K562 (cell line): ENCODE results near the gene PTCH2. TPM values are rescaled to one million over a fixed set of nuclear protein-coding genes. Genes with fewer than 3 reads are reported as not detected.
A peak's percentile ranks its signal among the peaks of the same experiment; 100 is the strongest.

ENCODE experiments used
- ILF3 ChIP-seq: fragments of 450-650 bp; IDR thresholded peaks from 2 replicates; pipeline ENCODE4 v1.6.1; 2018; ENCODE audit warnings: antibody characterized with exemption, mild to moderate bottlenecking, moderate library complexity, borderline replicate concordance
- LCOR ChIP-seq: sonication (generic); formaldehyde crosslinking; IDR thresholded peaks from 2 replicates; pipeline ENCODE4 v1.8.0; 2022; ENCODE audit warnings: mild to moderate bottlenecking, missing genetic modification reagents
- PTTG1 ChIP-seq: fragments of 450-650 bp; IDR thresholded peaks from 2 replicates; pipeline ENCODE4 v1.6.1; 2016; ENCODE audit warnings: low read depth, mild to moderate bottlenecking, missing genetic modification characterization, missing compliant biosample characterization
- PYGO2 ChIP-seq: fragments of 450-650 bp; IDR thresholded peaks from 2 replicates; pipeline ENCODE4 v1.6.1; 2016; ENCODE audit warnings: mild to moderate bottlenecking, missing genetic modification characterization, moderate library complexity, missing compliant biosample characterization
- RB1 ChIP-seq: fragments of 450-650 bp; IDR thresholded peaks from 2 replicates; pipeline ENCODE4 v1.6.1; 2017; ENCODE audit warnings: low read depth, mild to moderate bottlenecking
- RBBP5 ChIP-seq: fragments of 200-600 bp; sonication (generic); IDR thresholded peaks from 2 replicates; pipeline ENCODE4 v1.6.1; 2012; ENCODE audit warnings: borderline replicate concordance, mild to moderate bottlenecking, low read length, control low read depth, inconsistent platforms; ENCODE audit not compliant: insufficient read depth, poor library complexity, severe bottlenecking
- RNF2 ChIP-seq: sonication (generic); IDR thresholded peaks from 2 replicates; pipeline ENCODE4 v1.6.1; 2016
- RUNX1 ChIP-seq: sonication (generic); IDR thresholded peaks from 2 replicates; pipeline ENCODE4 v1.6.1; 2016; ENCODE audit warnings: antibody characterized with exemption, low read depth
- polyA plus RNA-seq, 8 experiments: library from polyadenylated mRNA; depleted of rRNA in 4 of 8; stranded (reverse) in 5 of 8; unstranded in 3 of 8; fragments of >200 nt; fragmentation: Nextera tagmentation in 2 of 8; fragmentation: Illumina TruSeq in 1 of 8; extraction: Ambion mirVana in 2 of 8; extraction: Trizol in 1 of 8; gene quantifications; 2 replicates each; pipeline versions ENCODE4 v1.2.1 to v1.2.3, GENCODE V29; 2011 to 2014; ENCODE audit warnings: inconsistent platforms in 1 of 8, missing spikeins in 1 of 8
- total RNA-seq, 7 experiments: library from RNA; depleted of rRNA in 6 of 7; stranded (reverse); fragments of >200 nt in 6 of 7; fragmentation: Illumina TruSeq in 2 of 7; extraction: Trizol in 2 of 7; gene quantifications; 2 replicates each; pipeline versions ENCODE4 v1.2.1 to v1.2.3, GENCODE V29; 2011 to 2021; ENCODE audit warnings: low replicate concordance in 1 of 7
- TF ChIP-seq, protein P1 (sequence below), 2 experiments: fragments of 450-650 bp; IDR thresholded peaks; 2 replicates each; pipeline ENCODE4 v1.6.1; 2016
- TF ChIP-seq, protein P2 (sequence below): sonication (generic); formaldehyde crosslinking; IDR thresholded peaks from 2 replicates; pipeline ENCODE4 v1.8.0; 2023; ENCODE audit warnings: mild to moderate bottlenecking, missing genetic modification reagents
- TF ChIP-seq, protein P3 (sequence below), 2 experiments: IDR thresholded peaks; 2 replicates each; pipeline ENCODE4 v1.6.1; 2011; ENCODE audit warnings: borderline replicate concordance in 1 of 2, control low read depth in 1 of 2, low read depth in 1 of 2, low read length in 1 of 2, mild to moderate bottlenecking in 1 of 2, mixed read lengths in 1 of 2, moderate library complexity in 1 of 2; ENCODE audit not compliant: insufficient read depth in 1 of 2, insufficient read length in 1 of 2, poor library complexity in 1 of 2, severe bottlenecking in 1 of 2; ENCODE audit errors: extremely low read depth in 1 of 2
- TF ChIP-seq, protein P4 (sequence below): fragments of 200-800 bp; sonication (Bioruptor generic); IDR thresholded peaks from 2 replicates; pipeline ENCODE4 v1.6.1; 2017; ENCODE audit warnings: missing genetic modification characterization, missing compliant biosample characterization
- TF ChIP-seq, protein P5 (sequence below): fragments of 250-450 bp; sonication (Bioruptor Pico); IDR thresholded peaks from 2 replicates; pipeline ENCODE4 v1.5.0; 2022; ENCODE audit warnings: mild to moderate bottlenecking

Gene PTCH2
- total and polyA plus RNA-seq, 9 of the 15 experiments (the other 6 are each of a cell fraction or from before 2014, with no cell fraction given) = 0.15 to 27.3 (median 0.48) TPM; not detected in 1

DNA sequence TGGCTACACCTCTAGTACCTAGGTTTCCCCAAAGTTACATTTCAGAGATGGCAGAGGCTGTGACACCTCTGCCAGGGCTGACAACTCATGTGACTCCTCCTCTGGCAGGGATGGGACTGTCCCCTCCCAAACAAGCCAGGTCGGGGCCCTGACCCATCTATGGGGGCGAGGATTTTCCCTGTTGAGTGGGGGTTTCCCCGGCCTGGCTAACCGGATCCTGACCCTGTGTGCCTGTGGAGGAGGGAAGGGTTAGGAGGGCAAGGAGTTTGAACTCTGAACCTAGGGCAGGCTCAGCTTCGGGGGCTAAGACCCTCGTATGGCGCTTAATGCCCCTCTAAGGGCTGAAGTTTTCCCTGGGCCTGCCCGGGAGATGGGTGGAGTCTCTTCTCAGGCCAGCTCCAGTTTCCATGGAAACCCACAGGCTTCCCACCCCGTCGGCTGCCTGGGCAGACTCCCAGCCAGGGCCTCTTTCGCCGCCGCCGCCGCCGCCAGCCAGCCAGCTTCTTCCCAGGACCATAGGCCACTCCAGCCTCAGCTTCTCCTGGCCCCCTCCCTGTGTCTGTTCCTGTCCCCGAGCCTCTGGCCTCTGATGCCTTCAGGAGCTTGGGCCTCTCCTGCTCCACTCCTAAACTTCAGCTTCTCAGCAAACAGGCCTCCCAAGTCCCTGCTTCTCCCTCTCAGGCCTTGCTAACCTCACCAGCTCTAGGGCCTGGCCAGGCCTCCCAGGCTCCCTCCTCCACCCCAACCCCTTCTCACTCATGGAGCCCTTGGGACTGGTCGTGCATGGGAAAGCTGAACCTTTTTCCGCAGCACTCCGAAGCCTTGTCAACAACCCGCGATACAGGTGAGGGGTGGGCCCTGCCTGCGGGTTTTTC is 34.8 kb downstream of the PTCH2 start, which contains the start of gene BTBD19 (continued):
- no peak; the same call in 1 of the 2 replicates for TF ChIP-seq LCOR (CRISPR knock-in tag)
- peak; percentile 2 for TF ChIP-seq RB1
- TF ChIP-seq, protein P1, sequence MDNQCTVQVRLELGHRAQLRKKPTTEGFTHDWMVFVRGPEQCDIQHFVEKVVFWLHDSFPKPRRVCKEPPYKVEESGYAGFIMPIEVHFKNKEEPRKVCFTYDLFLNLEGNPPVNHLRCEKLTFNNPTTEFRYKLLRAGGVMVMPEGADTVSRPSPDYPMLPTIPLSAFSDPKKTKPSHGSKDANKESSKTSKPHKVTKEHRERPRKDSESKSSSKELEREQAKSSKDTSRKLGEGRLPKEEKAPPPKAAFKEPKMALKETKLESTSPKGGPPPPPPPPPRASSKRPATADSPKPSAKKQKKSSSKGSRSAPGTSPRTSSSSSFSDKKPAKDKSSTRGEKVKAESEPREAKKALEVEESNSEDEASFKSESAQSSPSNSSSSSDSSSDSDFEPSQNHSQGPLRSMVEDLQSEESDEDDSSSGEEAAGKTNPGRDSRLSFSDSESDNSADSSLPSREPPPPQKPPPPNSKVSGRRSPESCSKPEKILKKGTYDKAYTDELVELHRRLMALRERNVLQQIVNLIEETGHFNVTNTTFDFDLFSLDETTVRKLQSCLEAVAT (IDR thresholded peaks at IDR 0.05) = peak in 1 of 2 experiments; percentile 71; a peak in 2 of 4 replicates
- TF ChIP-seq, protein P2, sequence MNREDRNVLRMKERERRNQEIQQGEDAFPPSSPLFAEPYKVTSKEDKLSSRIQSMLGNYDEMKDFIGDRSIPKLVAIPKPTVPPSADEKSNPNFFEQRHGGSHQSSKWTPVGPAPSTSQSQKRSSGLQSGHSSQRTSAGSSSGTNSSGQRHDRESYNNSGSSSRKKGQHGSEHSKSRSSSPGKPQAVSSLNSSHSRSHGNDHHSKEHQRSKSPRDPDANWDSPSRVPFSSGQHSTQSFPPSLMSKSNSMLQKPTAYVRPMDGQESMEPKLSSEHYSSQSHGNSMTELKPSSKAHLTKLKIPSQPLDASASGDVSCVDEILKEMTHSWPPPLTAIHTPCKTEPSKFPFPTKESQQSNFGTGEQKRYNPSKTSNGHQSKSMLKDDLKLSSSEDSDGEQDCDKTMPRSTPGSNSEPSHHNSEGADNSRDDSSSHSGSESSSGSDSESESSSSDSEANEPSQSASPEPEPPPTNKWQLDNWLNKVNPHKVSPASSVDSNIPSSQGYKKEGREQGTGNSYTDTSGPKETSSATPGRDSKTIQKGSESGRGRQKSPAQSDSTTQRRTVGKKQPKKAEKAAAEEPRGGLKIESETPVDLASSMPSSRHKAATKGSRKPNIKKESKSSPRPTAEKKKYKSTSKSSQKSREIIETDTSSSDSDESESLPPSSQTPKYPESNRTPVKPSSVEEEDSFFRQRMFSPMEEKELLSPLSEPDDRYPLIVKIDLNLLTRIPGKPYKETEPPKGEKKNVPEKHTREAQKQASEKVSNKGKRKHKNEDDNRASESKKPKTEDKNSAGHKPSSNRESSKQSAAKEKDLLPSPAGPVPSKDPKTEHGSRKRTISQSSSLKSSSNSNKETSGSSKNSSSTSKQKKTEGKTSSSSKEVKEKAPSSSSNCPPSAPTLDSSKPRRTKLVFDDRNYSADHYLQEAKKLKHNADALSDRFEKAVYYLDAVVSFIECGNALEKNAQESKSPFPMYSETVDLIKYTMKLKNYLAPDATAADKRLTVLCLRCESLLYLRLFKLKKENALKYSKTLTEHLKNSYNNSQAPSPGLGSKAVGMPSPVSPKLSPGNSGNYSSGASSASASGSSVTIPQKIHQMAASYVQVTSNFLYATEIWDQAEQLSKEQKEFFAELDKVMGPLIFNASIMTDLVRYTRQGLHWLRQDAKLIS = 0 out of 2 replicates have a peak, but pooled peaks have one; percentile 21
- TF ChIP-seq RBBP5 = peak; percentile 49
- peak; percentile 68 for TF ChIP-seq PYGO2 (tag)
- peak; percentile 37; the same call in 1 of the 2 replicates for TF ChIP-seq PTTG1
- TF ChIP-seq, protein P3, sequence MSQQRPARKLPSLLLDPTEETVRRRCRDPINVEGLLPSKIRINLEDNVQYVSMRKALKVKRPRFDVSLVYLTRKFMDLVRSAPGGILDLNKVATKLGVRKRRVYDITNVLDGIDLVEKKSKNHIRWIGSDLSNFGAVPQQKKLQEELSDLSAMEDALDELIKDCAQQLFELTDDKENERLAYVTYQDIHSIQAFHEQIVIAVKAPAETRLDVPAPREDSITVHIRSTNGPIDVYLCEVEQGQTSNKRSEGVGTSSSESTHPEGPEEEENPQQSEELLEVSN (IDR thresholded peaks at IDR 0.05; ENCODE audit: borderline replicate concordance in 1 of 2, extremely low read depth in 1 of 2, insufficient read depth in 1 of 2, insufficient read length in 1 of 2, low read depth in 1 of 2, low read length in 1 of 2, poor library complexity in 1 of 2, severe bottlenecking in 1 of 2) = peak in 1 of 2 experiments; percentile 31
- TF ChIP-seq RNF2 = no peak
- TF ChIP-seq, protein P4, sequence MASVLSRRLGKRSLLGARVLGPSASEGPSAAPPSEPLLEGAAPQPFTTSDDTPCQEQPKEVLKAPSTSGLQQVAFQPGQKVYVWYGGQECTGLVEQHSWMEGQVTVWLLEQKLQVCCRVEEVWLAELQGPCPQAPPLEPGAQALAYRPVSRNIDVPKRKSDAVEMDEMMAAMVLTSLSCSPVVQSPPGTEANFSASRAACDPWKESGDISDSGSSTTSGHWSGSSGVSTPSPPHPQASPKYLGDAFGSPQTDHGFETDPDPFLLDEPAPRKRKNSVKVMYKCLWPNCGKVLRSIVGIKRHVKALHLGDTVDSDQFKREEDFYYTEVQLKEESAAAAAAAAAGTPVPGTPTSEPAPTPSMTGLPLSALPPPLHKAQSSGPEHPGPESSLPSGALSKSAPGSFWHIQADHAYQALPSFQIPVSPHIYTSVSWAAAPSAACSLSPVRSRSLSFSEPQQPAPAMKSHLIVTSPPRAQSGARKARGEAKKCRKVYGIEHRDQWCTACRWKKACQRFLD = peak; percentile 14; the same call in 1 of the 2 replicates
- no peak for TF ChIP-seq ILF3
- TF ChIP-seq, protein P5, sequence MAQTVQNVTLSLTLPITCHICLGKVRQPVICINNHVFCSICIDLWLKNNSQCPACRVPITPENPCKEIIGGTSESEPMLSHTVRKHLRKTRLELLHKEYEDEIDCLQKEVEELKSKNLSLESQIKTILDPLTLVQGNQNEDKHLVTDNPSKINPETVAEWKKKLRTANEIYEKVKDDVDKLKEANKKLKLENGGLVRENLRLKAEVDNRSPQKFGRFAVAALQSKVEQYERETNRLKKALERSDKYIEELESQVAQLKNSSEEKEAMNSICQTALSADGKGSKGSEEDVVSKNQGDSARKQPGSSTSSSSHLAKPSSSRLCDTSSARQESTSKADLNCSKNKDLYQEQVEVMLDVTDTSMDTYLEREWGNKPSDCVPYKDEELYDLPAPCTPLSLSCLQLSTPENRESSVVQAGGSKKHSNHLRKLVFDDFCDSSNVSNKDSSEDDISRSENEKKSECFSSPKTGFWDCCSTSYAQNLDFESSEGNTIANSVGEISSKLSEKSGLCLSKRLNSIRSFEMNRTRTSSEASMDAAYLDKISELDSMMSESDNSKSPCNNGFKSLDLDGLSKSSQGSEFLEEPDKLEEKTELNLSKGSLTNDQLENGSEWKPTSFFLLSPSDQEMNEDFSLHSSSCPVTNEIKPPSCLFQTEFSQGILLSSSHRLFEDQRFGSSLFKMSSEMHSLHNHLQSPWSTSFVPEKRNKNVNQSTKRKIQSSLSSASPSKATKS (CRISPR knock-in tag) = no peak
- no peak for TF ChIP-seq RUNX1
